GM12872 (cell line): Measurements from ENCODE around the gene COPS7A.
A peak's percentile ranks its signal among the peaks of the same experiment; 100 is the strongest.

ENCODE experiments used
- TF ChIP-seq, protein P1 (sequence below): IDR thresholded peaks from 3 replicates; pipeline ENCODE4 v1.5.1; 2011; ENCODE audit warnings: low read depth, mild to moderate bottlenecking, low read length, moderate library complexity; ENCODE audit not compliant: insufficient read depth

Gene COPS7A

DNA sequence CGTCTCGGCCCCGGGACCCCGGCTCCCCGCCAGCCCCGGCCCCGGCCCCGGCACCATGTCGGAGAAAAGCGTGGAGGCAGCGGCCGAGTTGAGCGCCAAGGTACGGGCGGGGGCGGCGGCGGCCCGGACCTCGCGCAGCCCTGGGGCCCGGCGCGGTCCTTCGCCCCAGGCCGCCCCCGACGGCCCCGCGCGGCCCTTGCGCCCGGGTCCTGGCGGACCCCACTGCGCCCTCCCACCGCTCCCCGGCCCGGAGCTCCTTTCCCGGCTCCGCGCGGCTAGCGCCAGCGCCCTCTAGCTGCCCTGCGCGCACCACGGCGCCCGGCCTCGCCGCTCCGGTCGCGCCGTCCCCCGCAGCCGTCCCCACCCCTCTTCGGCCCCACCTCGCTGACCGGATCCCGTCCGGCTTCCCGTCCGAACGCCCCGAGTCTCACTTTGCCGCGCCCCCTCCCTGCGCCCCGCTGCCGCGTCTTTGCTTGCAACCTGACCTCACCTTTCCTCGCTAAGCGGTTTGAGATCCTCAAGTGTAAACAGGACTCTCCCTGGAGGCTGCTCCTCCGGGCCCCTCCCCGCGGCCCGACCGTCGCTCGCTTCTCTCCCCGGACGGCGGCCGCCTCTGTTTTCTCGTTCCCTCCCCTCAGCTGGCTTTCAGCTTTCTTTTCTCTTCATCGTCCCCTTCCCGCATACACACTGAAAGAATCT, 43.0 kb downstream of the COPS7A start:
- TF ChIP-seq, protein P1, sequence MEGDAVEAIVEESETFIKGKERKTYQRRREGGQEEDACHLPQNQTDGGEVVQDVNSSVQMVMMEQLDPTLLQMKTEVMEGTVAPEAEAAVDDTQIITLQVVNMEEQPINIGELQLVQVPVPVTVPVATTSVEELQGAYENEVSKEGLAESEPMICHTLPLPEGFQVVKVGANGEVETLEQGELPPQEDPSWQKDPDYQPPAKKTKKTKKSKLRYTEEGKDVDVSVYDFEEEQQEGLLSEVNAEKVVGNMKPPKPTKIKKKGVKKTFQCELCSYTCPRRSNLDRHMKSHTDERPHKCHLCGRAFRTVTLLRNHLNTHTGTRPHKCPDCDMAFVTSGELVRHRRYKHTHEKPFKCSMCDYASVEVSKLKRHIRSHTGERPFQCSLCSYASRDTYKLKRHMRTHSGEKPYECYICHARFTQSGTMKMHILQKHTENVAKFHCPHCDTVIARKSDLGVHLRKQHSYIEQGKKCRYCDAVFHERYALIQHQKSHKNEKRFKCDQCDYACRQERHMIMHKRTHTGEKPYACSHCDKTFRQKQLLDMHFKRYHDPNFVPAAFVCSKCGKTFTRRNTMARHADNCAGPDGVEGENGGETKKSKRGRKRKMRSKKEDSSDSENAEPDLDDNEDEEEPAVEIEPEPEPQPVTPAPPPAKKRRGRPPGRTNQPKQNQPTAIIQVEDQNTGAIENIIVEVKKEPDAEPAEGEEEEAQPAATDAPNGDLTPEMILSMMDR: peak; percentile 64; the same call in 2 of the 3 replicates

GRCh38 chr12:6767353-6768319, 43.8 kb downstream of the COPS7A start:
- TF ChIP-seq, protein P1: no peak

- TF ChIP-seq, protein P1: no peak
Observed at GRCh38 chr12:6768437-6768914, 44.6 kb downstream of the COPS7A start.

- TF ChIP-seq, protein P1: no peak
Observed at GRCh38 chr12:6768990-6769389, 45.1 kb downstream of the COPS7A start.

- TF ChIP-seq, protein P1: no peak
Observed at GRCh38 chr12:6769666-6770065, 45.8 kb downstream of the COPS7A start.

GRCh38 chr12:6770094-6770493, 46.2 kb downstream of the COPS7A start:
- TF ChIP-seq, protein P1: no peak

DNA sequence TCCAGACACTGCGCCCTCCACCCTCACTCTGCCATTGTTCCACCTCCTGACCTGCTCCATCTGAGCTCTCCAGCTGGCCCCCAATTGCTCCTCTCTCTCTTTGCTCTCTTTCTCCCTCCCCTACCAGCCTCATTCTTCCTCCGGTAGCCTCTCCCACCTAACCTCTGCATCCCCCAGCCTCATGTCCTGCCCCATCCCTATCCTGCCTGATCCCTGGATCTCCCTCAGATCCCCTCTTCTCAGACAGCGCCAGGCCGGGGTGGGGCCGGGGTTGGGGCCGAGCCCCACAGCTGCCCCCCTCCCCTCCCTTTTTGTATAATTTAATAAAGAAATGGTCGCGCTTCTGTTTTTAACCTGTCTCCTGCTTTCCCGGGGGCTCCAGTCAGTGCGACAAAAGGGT, 46.8 kb downstream of the COPS7A start:
- TF ChIP-seq, protein P1: no peak
